SU-DHL-6 (cell line): ENCODE data around the gene NDUFB7.
"Not testable (repeated sequence)": the region's sequence is repeated elsewhere in the genome, so short reads cannot be mapped to it uniquely, and the experiment has no call there.

ENCODE experiments used
- H2AFZ ChIP-seq: fragments of 200-600 bp; sonication (generic); 2 replicates; pipeline ENCODE4 v1.6.1; 2014; ENCODE audit warnings: low read depth, mild to moderate bottlenecking, moderate library complexity, mixed read lengths, antibody characterized with exemption, low read length; ENCODE audit not compliant: severe bottlenecking
- H3F3A ChIP-seq: fragments of 200-600 bp; shearing (Covaris generic); 2 replicates; pipeline ENCODE4 v1.6.0; 2016; ENCODE audit warnings: antibody characterized with exemption, mild to moderate bottlenecking; ENCODE audit not compliant: insufficient read depth
- H3K27ac ChIP-seq: fragments of 200-600 bp; sonication (generic); 2 replicates; pipeline ENCODE4 v1.5.1; 2016; ENCODE audit warnings: low read depth, mild to moderate bottlenecking, low read length, moderate library complexity, mixed read lengths
- H3K27me3 ChIP-seq: fragments of 200-600 bp; sonication (generic), shearing (Covaris generic); 2 replicates; pipeline ENCODE4 v1.6.0; 2014; ENCODE audit warnings: mild to moderate bottlenecking, low read length
- H3K36me3 ChIP-seq: fragments of 200-600 bp; sonication (generic); 2 replicates; pipeline ENCODE4 v1.6.1; 2014; ENCODE audit warnings: mild to moderate bottlenecking, low read length, mixed read lengths
- H3K4me2 ChIP-seq: fragments of 300-600, 200-600 bp; shearing (Covaris generic), sonication (generic); 2 replicates; pipeline ENCODE4 v1.6.0; 2014; ENCODE audit warnings: low read length, low read depth, mild to moderate bottlenecking; ENCODE audit not compliant: poor library complexity, severe bottlenecking
- H3K4me3 ChIP-seq: fragments of 200-600 bp; sonication (generic); 2 replicates; pipeline ENCODE4 v1.5.1; 2014; ENCODE audit warnings: antibody characterized with exemption, low read length, mild to moderate bottlenecking, mixed read lengths; ENCODE audit not compliant: insufficient read depth, poor library complexity, severe bottlenecking
- H3K79me2 ChIP-seq: fragments of 200-600 bp; sonication (generic); 2 replicates; pipeline ENCODE4 v1.6.1; 2014; ENCODE audit warnings: mild to moderate bottlenecking, low read length, moderate library complexity; ENCODE audit not compliant: insufficient read depth
- H3K9ac ChIP-seq: fragments of 200-600 bp; sonication (generic); 2 replicates; pipeline ENCODE4 v1.7.0; 2014; ENCODE audit warnings: mild to moderate bottlenecking, low read length
- H3K9me2 ChIP-seq: fragments of 200-600 bp; sonication (generic); replicated peaks from 2 replicates; pipeline ENCODE4 v1.6.1; 2014; ENCODE audit warnings: low read length; ENCODE audit not compliant: insufficient read depth
- H3K9me3 ChIP-seq: fragments of 200-600 bp; sonication (generic); 2 replicates; pipeline ENCODE4 v1.6.1; 2014; ENCODE audit warnings: low read length, mixed read lengths; ENCODE audit not compliant: insufficient read depth
- H4K20me1 ChIP-seq: fragments of 200-600 bp; sonication (generic); 2 replicates; pipeline ENCODE4 v1.6.1; 2014; ENCODE audit warnings: low read depth, mild to moderate bottlenecking, antibody characterized with exemption, low read length, moderate library complexity, mixed read lengths
- EZH2phosphoT487 ChIP-seq: fragments of 200-600 bp; sonication (generic), shearing (Covaris generic); conservative IDR thresholded peaks from 2 replicates; pipeline ENCODE4 v1.6.1; 2018; ENCODE audit warnings: mild to moderate bottlenecking, antibody characterized with exemption, low read length, moderate library complexity, mixed read lengths
- TF ChIP-seq, protein P1 (sequence below): fragments of 200-600 bp; sonication (generic); IDR thresholded peaks from one replicate; pipeline ENCODE4 v1.5.1; 2017; ENCODE audit warnings: antibody characterized with exemption, mild to moderate bottlenecking, low read length, moderate library complexity; ENCODE audit not compliant: insufficient read depth, poor library complexity, severe bottlenecking

NDUFB7 gene

GRCh38 chr19:14565765-14566711 is 5.8 kb downstream of the NDUFB7 start:
- Histone ChIP-seq H3K27ac (no peak overlapping the region), H3F3A (no peaks in the 10 kb centered on the region), H3K9ac (no peak overlapping the region), H3K9me2 (no peaks in the 10 kb centered on the region), H3K9me3 (no peaks in the 10 kb centered on the region), H3K27me3 (no peaks in the 10 kb centered on the region), H3K36me3 (no peaks in the 10 kb centered on the region), H3K79me2 (peaks cover 18% of the 10 kb centered on the region), H3K4me3 (no peak overlapping the region), H4K20me1 (no peaks in the 10 kb centered on the region), H2AFZ (no peak overlapping the region), H3K4me2 (no peak overlapping the region)
- TF ChIP-seq, protein P1, sequence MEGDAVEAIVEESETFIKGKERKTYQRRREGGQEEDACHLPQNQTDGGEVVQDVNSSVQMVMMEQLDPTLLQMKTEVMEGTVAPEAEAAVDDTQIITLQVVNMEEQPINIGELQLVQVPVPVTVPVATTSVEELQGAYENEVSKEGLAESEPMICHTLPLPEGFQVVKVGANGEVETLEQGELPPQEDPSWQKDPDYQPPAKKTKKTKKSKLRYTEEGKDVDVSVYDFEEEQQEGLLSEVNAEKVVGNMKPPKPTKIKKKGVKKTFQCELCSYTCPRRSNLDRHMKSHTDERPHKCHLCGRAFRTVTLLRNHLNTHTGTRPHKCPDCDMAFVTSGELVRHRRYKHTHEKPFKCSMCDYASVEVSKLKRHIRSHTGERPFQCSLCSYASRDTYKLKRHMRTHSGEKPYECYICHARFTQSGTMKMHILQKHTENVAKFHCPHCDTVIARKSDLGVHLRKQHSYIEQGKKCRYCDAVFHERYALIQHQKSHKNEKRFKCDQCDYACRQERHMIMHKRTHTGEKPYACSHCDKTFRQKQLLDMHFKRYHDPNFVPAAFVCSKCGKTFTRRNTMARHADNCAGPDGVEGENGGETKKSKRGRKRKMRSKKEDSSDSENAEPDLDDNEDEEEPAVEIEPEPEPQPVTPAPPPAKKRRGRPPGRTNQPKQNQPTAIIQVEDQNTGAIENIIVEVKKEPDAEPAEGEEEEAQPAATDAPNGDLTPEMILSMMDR = no peak
- TF ChIP-seq EZH2phosphoT487 = no peak

- H4K20me1 ChIP-seq = no peaks in the 10 kb centered on the region
- no peaks in the 10 kb centered on the region for H3K36me3 ChIP-seq
- no peak overlapping the region for H3K4me2 ChIP-seq
Observed at GRCh38 chr19:14565298-14565679, 6.6 kb downstream of the NDUFB7 start.

DNA sequence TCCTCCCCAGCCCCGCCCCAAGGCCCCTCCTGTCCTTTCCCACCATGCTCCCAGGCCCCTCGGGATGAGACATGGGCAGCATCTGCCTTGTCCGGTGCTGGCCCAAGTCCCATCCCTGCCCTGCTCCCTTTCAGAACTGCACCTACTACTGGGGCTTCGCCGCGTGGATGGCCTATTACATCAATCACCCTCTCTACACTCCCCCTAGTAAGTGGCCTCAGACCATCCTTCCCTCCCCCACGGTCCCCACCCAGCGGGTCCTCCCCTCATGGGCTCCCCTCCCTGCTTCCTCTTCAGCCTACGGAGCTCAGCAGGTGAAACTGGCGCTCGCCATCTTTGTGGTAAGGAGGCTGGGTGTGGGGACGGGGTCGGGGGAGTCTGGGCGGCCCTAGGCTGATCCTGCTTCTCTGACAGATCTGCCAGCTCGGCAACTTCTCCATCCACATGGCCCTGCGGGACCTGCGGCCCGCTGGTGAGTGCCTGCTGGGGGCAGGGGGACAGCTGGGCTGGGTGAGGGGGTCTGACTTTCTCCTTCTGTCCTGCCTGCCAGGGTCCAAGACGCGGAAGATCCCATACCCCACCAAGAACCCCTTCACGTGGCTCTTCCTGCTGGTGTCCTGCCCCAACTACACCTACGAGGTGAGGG is 7.1 kb downstream of the NDUFB7 start:
- H3K4me3 ChIP-seq, H3F3A ChIP-seq, H3K27ac ChIP-seq, H3K36me3 ChIP-seq, H3K27me3 ChIP-seq, H3K9ac ChIP-seq, H3K9me2 ChIP-seq, H3K9me3 ChIP-seq, H3K4me2 ChIP-seq, H4K20me1 ChIP-seq, H2AFZ ChIP-seq: not testable (repeated sequence)
- H3K79me2 ChIP-seq = peaks cover 24% of the 10 kb centered on the region; the same call in 1 of the 2 replicates

More at GRCh38 chr19:14565298-14565679, 6.6 kb downstream of the NDUFB7 start:
- no peak overlapping the region for H2AFZ ChIP-seq
- TF ChIP-seq, protein P1 = no peak
- no peak for TF ChIP-seq EZH2phosphoT487
- no peaks in the 10 kb centered on the region for H3K9me2 ChIP-seq
- H3K27me3 ChIP-seq = no peaks in the 10 kb centered on the region
- no peak overlapping the region for H3K4me3 ChIP-seq
- no peak overlapping the region for H3K27ac ChIP-seq
- no peaks in the 10 kb centered on the region for H3K9me3 ChIP-seq
- no peaks in the 10 kb centered on the region for H3F3A ChIP-seq
- no peak overlapping the region for H3K9ac ChIP-seq
- peaks cover 20% of the 10 kb centered on the region; the same call in 1 of the 2 replicates for H3K79me2 ChIP-seq
